K562 (cell line): ENCODE measurements around the gene EML3. TPM values are rescaled to one million over a fixed set of nuclear protein-coding genes. Genes with fewer than 3 reads are reported as not detected.

Experiments used
- DIDO1 ChIP-seq: fragments of 450-650 bp; IDR thresholded peaks from 2 replicates; pipeline ENCODE4 v1.6.1; 2016; ENCODE audit warnings: low read depth, missing biosample characterization, missing genetic modification characterization
- IFI16 ChIP-seq: fragments of 250-450 bp; sonication (Bioruptor Pico); IDR thresholded peaks from 2 replicates; pipeline ENCODE4 v2.1.2; 2022; ENCODE audit warnings: mild to moderate bottlenecking, inconsistent platforms
- ILF3 ChIP-seq: fragments of 450-650 bp; IDR thresholded peaks from 2 replicates; pipeline ENCODE4 v1.6.1; 2018; ENCODE audit warnings: antibody characterized with exemption, mild to moderate bottlenecking, moderate library complexity, borderline replicate concordance
- MLLT1 ChIP-seq, 2 experiments: fragments of 450-650 bp; IDR thresholded peaks; 2 replicates each; pipeline ENCODE4 v1.6.1; 2016
- PKNOX1 ChIP-seq: fragments of 450-650 bp; IDR thresholded peaks from 2 replicates; pipeline ENCODE4 v1.6.1; 2016
- ZC3H11A ChIP-seq: IDR thresholded peaks from 2 replicates; pipeline ENCODE4 v1.6.1; 2012; ENCODE audit warnings: low read depth, low read length, improper control_type of control experiment
- ZKSCAN1 ChIP-seq: fragments of 150-350 bp; IDR thresholded peaks from 2 replicates; pipeline ENCODE4 v1.6.1; 2016; ENCODE audit warnings: low read depth, low read length
- ZNF134 ChIP-seq: fragments of 250-450 bp; sonication (Bioruptor Pico); conservative IDR thresholded peaks from 2 replicates; pipeline ENCODE4 v1.4.0; 2020
- ZNF146 ChIP-seq: IDR thresholded peaks from one replicate; pipeline ENCODE4 v1.6.1; 2018; ENCODE audit warnings: missing compliant biosample characterization; ENCODE audit not compliant: unreplicated experiment
- ZNF407 ChIP-seq: fragments of 450-650 bp; IDR thresholded peaks from 2 replicates; pipeline ENCODE4 v1.6.1; 2016; ENCODE audit warnings: low read depth
- ZNF511 ChIP-seq: sonication (generic); formaldehyde crosslinking; IDR thresholded peaks from 2 replicates; pipeline ENCODE4 v1.8.0; 2022; ENCODE audit warnings: mild to moderate bottlenecking, missing genetic modification reagents
- ZNF592 ChIP-seq: fragments of 450-650 bp; IDR thresholded peaks from 2 replicates; pipeline ENCODE4 v1.6.1; 2017; ENCODE audit warnings: antibody characterized with exemption, mild to moderate bottlenecking
- polyA plus RNA-seq, 8 experiments: library from polyadenylated mRNA; depleted of rRNA in 4 of 8; stranded (reverse) in 5 of 8; unstranded in 3 of 8; fragments of >200 nt; fragmentation: Nextera tagmentation in 2 of 8; fragmentation: Illumina TruSeq in 1 of 8; extraction: Ambion mirVana in 2 of 8; extraction: Trizol in 1 of 8; gene quantifications; 2 replicates each; pipeline versions ENCODE4 v1.2.1 to v1.2.3, GENCODE V29; 2011 to 2014; ENCODE audit warnings: inconsistent platforms in 1 of 8, missing spikeins in 1 of 8
- total RNA-seq, 7 experiments: library from RNA; depleted of rRNA in 6 of 7; stranded (reverse); fragments of >200 nt in 6 of 7; fragmentation: Illumina TruSeq in 2 of 7; extraction: Trizol in 2 of 7; gene quantifications; 2 replicates each; pipeline versions ENCODE4 v1.2.1 to v1.2.3, GENCODE V29; 2011 to 2021; ENCODE audit warnings: low replicate concordance in 1 of 7

Gene EML3
- total and polyA plus RNA-seq, 9 of the 15 experiments (the other 6 are each of a cell fraction or from before 2014, with no cell fraction given): 0.32 to 90.5 (median 26.4) TPM

- TF ChIP-seq ILF3: no peak
- no peak for TF ChIP-seq ZNF134 (CRISPR knock-in tag)
- no peak for TF ChIP-seq ZNF592
- TF ChIP-seq PKNOX1: peak; percentile 33; the same call in 1 of the 2 replicates
- no peak for TF ChIP-seq ZKSCAN1
- TF ChIP-seq ZNF146 (CRISPR knock-in tag): no peak
- no peak for TF ChIP-seq ZC3H11A
- no peak for TF ChIP-seq MLLT1 (IDR thresholded peaks at IDR 0.05)
- TF ChIP-seq ZNF511 (CRISPR knock-in tag): no peak
- no peak for TF ChIP-seq IFI16 (CRISPR knock-in tag)
- TF ChIP-seq DIDO1 (tag): no peak
- no peak for TF ChIP-seq ZNF407
Observed at GRCh38 chr11:62614275-62614674, 1.7 kb upstream of the EML3 start (continued).
